GM12864 (cell line): ENCODE measurements around the gene RXRA.

ENCODE experiments used
- DNase-seq: peaks from one replicate; pipeline ENCODE4 v3.0.0-alpha.2; 2011; ENCODE audit warnings: low read depth
- H3K4me3 ChIP-seq: 2 replicates; pipeline ENCODE4 v1.5.1; 2011; ENCODE audit warnings: mild to moderate bottlenecking, low read depth, low read length, control low read depth
- CTCF ChIP-seq: IDR thresholded peaks from 2 replicates; pipeline ENCODE4 v1.5.1; 2011; ENCODE audit warnings: low read depth, mild to moderate bottlenecking, moderate library complexity, low read length, control low read depth, inconsistent platforms; ENCODE audit errors: missing control alignments

Gene RXRA

GRCh38 chr9:134326724-134327601 lies 708 bp downstream of the RXRA start:
- no peak for TF ChIP-seq CTCF
- peak overlapping the region; percentile 19; the same call in 1 of the 2 replicates for H3K4me3 ChIP-seq
- DNase-seq: no peak

- no peak overlapping the region for H3K4me3 ChIP-seq
- no peak for TF ChIP-seq CTCF
- no peak for DNase-seq
Measured at GRCh38 chr9:134327671-134328231, 1.5 kb downstream of the RXRA start.

- H3K4me3 ChIP-seq: no peak overlapping the region
- DNase-seq: no peak
- TF ChIP-seq CTCF: no peak
Measured at GRCh38 chr9:134328341-134328840, 2.1 kb downstream of the RXRA start.

GRCh38 chr9:134328841-134329575 lies 2.8 kb downstream of the RXRA start:
- TF ChIP-seq CTCF: no peak
- no peak overlapping the region for H3K4me3 ChIP-seq
- DNase-seq: no peak

GRCh38 chr9:134329576-134329855 lies 3.3 kb downstream of the RXRA start:
- no peak overlapping the region for H3K4me3 ChIP-seq
- no peak for DNase-seq
- no peak for TF ChIP-seq CTCF

- TF ChIP-seq CTCF: no peak
- no peak for DNase-seq
- H3K4me3 ChIP-seq: no peak overlapping the region
Measured at GRCh38 chr9:134329886-134330285, 3.6 kb downstream of the RXRA start.
